Vagina (tissue), 2 donors: Measurements from ENCODE around the gene CCBE1. TPM values are rescaled to one million over a fixed set of nuclear protein-coding genes. Genes with fewer than 3 reads are reported as not detected.

ENCODE experiments used
- DNase-seq, 2 donors: peaks; one replicate each; pipeline ENCODE4 v3.0.0-alpha.2; 2017; ENCODE audit errors: extremely low spot score in 2 of 2
- H3K27ac ChIP-seq: fragments of 200-600 bp; sonication (generic); one replicate; pipeline ENCODE4 v1.5.1; 2019
- H3K27me3 ChIP-seq: fragments of 200-600 bp; sonication (generic); one replicate; pipeline ENCODE4 v1.5.1; 2019
- H3K36me3 ChIP-seq, 2 donors: fragments of 200-600 bp; sonication (generic); one replicate each; pipeline ENCODE4 v1.5.1; 2017 to 2019
- H3K4me1 ChIP-seq: fragments of 200-600 bp; sonication (generic); one replicate; pipeline ENCODE4 v1.5.1; 2019
- H3K4me3 ChIP-seq, 2 donors: fragments of 200-600 bp; sonication (generic); 1 replicate in 1 of 2; 2 replicates in 1 of 2; pipeline ENCODE4 v1.5.1; 2016 to 2019
- H3K9me3 ChIP-seq: fragments of 200-600 bp; sonication (generic); one replicate; pipeline ENCODE4 v1.5.1; 2019
- POLR2A ChIP-seq, 2 donors: fragments of 450-650 bp; IDR thresholded peaks; one replicate each; pipeline ENCODE4 v1.6.1; 2017; ENCODE audit warnings: antibody characterized with exemption in 2 of 2, mild to moderate bottlenecking in 2 of 2, moderate library complexity in 2 of 2
- POLR2AphosphoS5 ChIP-seq, 2 donors: sonication (generic); formaldehyde crosslinking; IDR thresholded peaks; one replicate each; pipeline ENCODE4 v1.9.0; 2017; ENCODE audit warnings: antibody characterized with exemption in 2 of 2, mild to moderate bottlenecking in 2 of 2, low read depth in 1 of 2; ENCODE audit not compliant: insufficient read depth in 1 of 2
- intact Hi-C: fragments of 100-400 bp; cut with DNase I; formaldehyde crosslinking; loops from one replicate; pipeline ENCODE4 v1.15.1; 2023
- total RNA-seq: library from RNA; depleted of rRNA; stranded (reverse); fragments of >200 nt; gene quantifications from one replicate; pipeline ENCODE4 v1.2.3, GENCODE V29; 2016
- TF ChIP-seq, protein P1 (sequence below), 3 experiments: fragments of 450-650 bp in 2 of 3; fragments of 200-600 bp in 1 of 3; sonication (generic) in 1 of 3; IDR thresholded peaks; one replicate each; pipeline ENCODE4 v1.5.1; 2017 to 2019; ENCODE audit warnings: antibody characterized with exemption in 3 of 3, mild to moderate bottlenecking in 2 of 3, moderate library complexity in 2 of 3

The CCBE1 gene
- total RNA-seq, 1 donor from 2014 or later: 2.9 TPM

DNA sequence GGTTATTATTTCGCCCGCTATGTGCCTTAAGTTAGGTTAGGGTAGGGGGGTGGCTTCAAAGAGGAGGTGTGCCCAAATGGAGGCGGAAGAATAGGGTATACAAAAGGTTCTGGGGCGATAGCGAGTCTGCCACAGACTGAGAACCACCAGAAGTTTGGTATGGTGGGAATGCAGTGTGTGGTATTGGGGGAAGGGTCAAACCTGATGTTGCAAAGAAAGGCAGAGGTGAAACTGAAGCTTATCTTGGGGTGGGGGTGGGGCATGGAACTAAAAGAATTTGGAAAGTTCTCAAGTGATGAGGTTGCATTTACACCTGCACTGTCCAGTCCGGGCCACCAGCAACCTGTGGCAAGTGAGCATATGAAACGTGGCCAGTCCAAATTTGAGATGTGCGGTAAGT lies 11.8 kb upstream of the CCBE1 start:
- H3K9me3 ChIP-seq: no peaks in the 10 kb centered on the region
- H3K4me1 ChIP-seq: no peaks in the 10 kb centered on the region
- intact Hi-C loops: no loop called here
- no peak overlapping the region for H3K4me3 ChIP-seq
- DNase-seq: no peak
- no peak for TF ChIP-seq POLR2AphosphoS5 (IDR thresholded peaks at IDR 0.05; ENCODE audit: insufficient read depth in 1 of 2, low read depth in 1 of 2)
- no peak for TF ChIP-seq POLR2A (IDR thresholded peaks at IDR 0.05)
- TF ChIP-seq, protein P1, sequence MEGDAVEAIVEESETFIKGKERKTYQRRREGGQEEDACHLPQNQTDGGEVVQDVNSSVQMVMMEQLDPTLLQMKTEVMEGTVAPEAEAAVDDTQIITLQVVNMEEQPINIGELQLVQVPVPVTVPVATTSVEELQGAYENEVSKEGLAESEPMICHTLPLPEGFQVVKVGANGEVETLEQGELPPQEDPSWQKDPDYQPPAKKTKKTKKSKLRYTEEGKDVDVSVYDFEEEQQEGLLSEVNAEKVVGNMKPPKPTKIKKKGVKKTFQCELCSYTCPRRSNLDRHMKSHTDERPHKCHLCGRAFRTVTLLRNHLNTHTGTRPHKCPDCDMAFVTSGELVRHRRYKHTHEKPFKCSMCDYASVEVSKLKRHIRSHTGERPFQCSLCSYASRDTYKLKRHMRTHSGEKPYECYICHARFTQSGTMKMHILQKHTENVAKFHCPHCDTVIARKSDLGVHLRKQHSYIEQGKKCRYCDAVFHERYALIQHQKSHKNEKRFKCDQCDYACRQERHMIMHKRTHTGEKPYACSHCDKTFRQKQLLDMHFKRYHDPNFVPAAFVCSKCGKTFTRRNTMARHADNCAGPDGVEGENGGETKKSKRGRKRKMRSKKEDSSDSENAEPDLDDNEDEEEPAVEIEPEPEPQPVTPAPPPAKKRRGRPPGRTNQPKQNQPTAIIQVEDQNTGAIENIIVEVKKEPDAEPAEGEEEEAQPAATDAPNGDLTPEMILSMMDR (IDR thresholded peaks at IDR 0.05): no peak
- no peak overlapping the region for H3K27ac ChIP-seq
- H3K27me3 ChIP-seq: no peaks in the 10 kb centered on the region
- H3K36me3 ChIP-seq: no peaks in the 10 kb centered on the region

DNA sequence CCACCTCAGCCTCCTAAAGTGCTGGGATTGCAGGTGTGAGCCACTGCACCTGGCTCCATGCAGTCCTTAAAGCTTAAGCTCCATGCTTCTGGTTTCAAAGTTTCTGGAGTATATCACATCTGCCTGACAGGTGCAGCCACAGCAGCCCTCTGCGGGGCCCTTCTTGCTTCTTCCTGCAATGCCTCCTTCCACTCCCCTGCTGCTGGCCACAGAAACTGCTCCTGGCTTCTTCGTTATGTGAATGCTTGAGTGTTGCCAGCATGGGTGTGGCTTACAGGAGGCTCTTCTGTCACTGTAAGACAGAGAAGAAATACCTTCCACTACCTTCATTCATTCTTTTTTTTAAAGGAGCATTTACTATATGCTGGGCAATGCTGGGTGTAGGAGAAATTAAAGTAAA lies 10.1 kb upstream of the CCBE1 start:
- DNase-seq: no peak
- intact Hi-C loops: no loop called here
- H3K4me1 ChIP-seq: no peaks in the 10 kb centered on the region
- TF ChIP-seq POLR2AphosphoS5 (IDR thresholded peaks at IDR 0.05; ENCODE audit: insufficient read depth in 1 of 2, low read depth in 1 of 2) (no peak), POLR2A (IDR thresholded peaks at IDR 0.05) (no peak)
- TF ChIP-seq, protein P1 (IDR thresholded peaks at IDR 0.05): no peak
- no peaks in the 10 kb centered on the region for H3K36me3 ChIP-seq
- H3K27ac ChIP-seq: no peak overlapping the region
- H3K9me3 ChIP-seq: no peaks in the 10 kb centered on the region
- no peaks in the 10 kb centered on the region for H3K27me3 ChIP-seq
- no peak overlapping the region for H3K4me3 ChIP-seq

DNA sequence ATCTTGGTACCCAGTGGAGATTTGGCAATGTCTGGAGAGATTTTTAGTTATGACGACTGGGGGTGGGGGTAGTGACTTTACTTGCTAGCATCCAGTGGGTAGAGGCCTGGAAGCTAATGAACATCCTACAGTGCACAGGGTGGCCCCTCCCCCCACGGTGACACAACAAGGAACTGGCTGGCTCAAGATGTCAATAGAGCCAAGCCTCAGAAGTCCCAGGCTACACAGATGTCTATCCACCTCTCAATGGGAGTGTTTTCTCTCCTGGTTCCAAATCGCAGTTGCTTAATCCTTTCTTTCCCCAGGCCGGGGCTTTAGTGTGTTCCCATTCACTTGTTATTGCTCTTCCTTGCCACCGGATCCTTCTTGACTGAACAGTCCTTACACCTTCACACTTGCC lies 9.3 kb upstream of the CCBE1 start:
- Histone ChIP-seq H3K4me1 (no peaks in the 10 kb centered on the region), H3K9me3 (no peaks in the 10 kb centered on the region), H3K4me3 (no peak overlapping the region), H3K36me3 (no peaks in the 10 kb centered on the region), H3K27me3 (no peaks in the 10 kb centered on the region), H3K27ac (no peak overlapping the region)
- TF ChIP-seq POLR2A (IDR thresholded peaks at IDR 0.05): no peak
- TF ChIP-seq POLR2AphosphoS5 (IDR thresholded peaks at IDR 0.05; ENCODE audit: insufficient read depth in 1 of 2, low read depth in 1 of 2): no peak
- TF ChIP-seq, protein P1 (IDR thresholded peaks at IDR 0.05): no peak
- intact Hi-C loops: no loop called here
- no peak for DNase-seq

- Histone ChIP-seq H3K36me3 (no peaks in the 10 kb centered on the region), H3K4me1 (no peaks in the 10 kb centered on the region), H3K27ac (no peak overlapping the region), H3K4me3 (no peak overlapping the region), H3K9me3 (no peaks in the 10 kb centered on the region), H3K27me3 (no peaks in the 10 kb centered on the region)
- DNase-seq: no peak
- TF ChIP-seq, protein P1 (IDR thresholded peaks at IDR 0.05): no peak
- TF ChIP-seq POLR2AphosphoS5 (IDR thresholded peaks at IDR 0.05; ENCODE audit: insufficient read depth in 1 of 2, low read depth in 1 of 2): no peak
- TF ChIP-seq POLR2A (IDR thresholded peaks at IDR 0.05): no peak
- intact Hi-C loops: no loop called here
Observed at GRCh38 chr18:59705145-59705544, 7.9 kb upstream of the CCBE1 start.

- TF ChIP-seq POLR2A (IDR thresholded peaks at IDR 0.05) (no peak), POLR2AphosphoS5 (IDR thresholded peaks at IDR 0.05; ENCODE audit: insufficient read depth in 1 of 2, low read depth in 1 of 2) (no peak)
- TF ChIP-seq, protein P1 (IDR thresholded peaks at IDR 0.05): no peak
- DNase-seq: no peak
- Histone ChIP-seq H3K9me3 (no peaks in the 10 kb centered on the region), H3K27ac (no peak overlapping the region), H3K27me3 (no peaks in the 10 kb centered on the region), H3K36me3 (no peaks in the 10 kb centered on the region), H3K4me1 (no peaks in the 10 kb centered on the region), H3K4me3 (no peak overlapping the region)
- intact Hi-C loops: no loop called here
Observed at GRCh38 chr18:59704146-59704545, 6.9 kb upstream of the CCBE1 start.
